ENCODE data around the gene ZNF260. TPM values are rescaled to one million over a fixed set of nuclear protein-coding genes. Genes with fewer than 3 reads are reported as not detected.

ZNF260 gene
- total RNA-seq, 1 donor from 2014 or later = 16.4 TPM

- Mint-ChIP-seq H3K27ac (ENCODE audit: unreplicated experiment) (no peak overlapping the region), H3K9me3 (ENCODE audit: unreplicated experiment) (peaks cover 26% of the 10 kb centered on the region), H3K4me1 (ENCODE audit: unreplicated experiment) (peaks cover 2% of the 10 kb centered on the region), H3K27me3 (ENCODE audit: unreplicated experiment) (no peaks in the 10 kb centered on the region), H3K4me3 (ENCODE audit: unreplicated experiment) (no peak overlapping the region), H3K36me3 (ENCODE audit: unreplicated experiment) (peaks cover 50% of the 10 kb centered on the region)
- TF ChIP-seq CTCF (IDR thresholded peaks at IDR 0.05) = no peak
- no peak for DNase-seq (ENCODE audit: extremely low spot score, unreplicated experiment)
Measured at GRCh38 chr19:36482876-36483275, 45.2 kb downstream of the ZNF260 start.

Other genes starting within 250 kb of the ZNF260 start
- 6.0 and 6.6 TPM in 2 replicates for gene ZFP14, start 149.1 kb downstream of the ZNF260 start, total RNA-seq
- 8.9 TPM in 2 replicates for gene ZFP82, start 109.6 kb downstream of the ZNF260 start, total RNA-seq
- gene ZNF566, start 38.7 kb downstream of the ZNF260 start, total RNA-seq = 12.1 and 13.2 TPM in 2 replicates
- 18.3 and 18.8 TPM in 2 replicates for gene ZNF529, start 45.0 kb upstream of the ZNF260 start, total RNA-seq
- gene ZNF382, start 77.0 kb upstream of the ZNF260 start, total RNA-seq = 13.2 and 15.0 TPM in 2 replicates
- 10.3 and 10.7 TPM in 2 replicates for gene ZNF461, start 138.6 kb upstream of the ZNF260 start, total RNA-seq
- gene ZNF567, start 159.3 kb upstream of the ZNF260 start, total RNA-seq = 5.6 and 6.6 TPM in 2 replicates
- gene ZNF850, start 244.5 kb upstream of the ZNF260 start, total RNA-seq = 2.8 and 3.6 TPM in 2 replicates